Colonic mucosa (tissue), 4 donors: ENCODE results near the gene SLIT1. TPM values are rescaled to one million over a fixed set of nuclear protein-coding genes. Genes with fewer than 3 reads are reported as not detected.

Source experiments
- DNase-seq: peaks from one replicate; pipeline ENCODE4 v3.0.0-alpha.2; 2020
- H3K27ac ChIP-seq: fragments of 200-600 bp; one replicate; pipeline ENCODE4 v1.8.0; 2021
- H3K27me3 ChIP-seq: fragments of 200-600 bp; one replicate; pipeline ENCODE4 v1.8.0; 2021
- H3K36me3 ChIP-seq: fragments of 200-600 bp; one replicate; pipeline ENCODE4 v1.8.0; 2021
- H3K4me1 ChIP-seq: fragments of 200-600 bp; one replicate; pipeline ENCODE4 v1.8.0; 2021; ENCODE audit warnings: mild to moderate bottlenecking
- H3K4me3 ChIP-seq: fragments of 200-600 bp; one replicate; pipeline ENCODE4 v1.8.0; 2021
- H3K9ac ChIP-seq, 2 donors: one replicate each; pipeline ENCODE4 v1.7.0; 2013; ENCODE audit warnings: control low read depth in 2 of 2, low read depth in 2 of 2, low read length in 2 of 2
- H3K9me3 ChIP-seq: fragments of 200-600 bp; one replicate; pipeline ENCODE4 v1.8.0; 2021
- CTCF ChIP-seq: fragments of 200-600 bp; IDR thresholded peaks from one replicate; pipeline ENCODE4 v1.8.0; 2022; ENCODE audit warnings: antibody characterized with exemption, mild to moderate bottlenecking
- intact Hi-C: fragments of 100-400 bp; cut with DNase I; formaldehyde crosslinking; loops from one replicate; pipeline ENCODE4 v1.14.1; 2022
- total RNA-seq, 2 donors: library from RNA; stranded (reverse); fragmentation: NEBNext Ultra II Directional in 1 of 2; extraction: Animal tissue kit (Norgen Biotek cat#: 25700) in 1 of 2; gene quantifications; one replicate each; pipeline ENCODE4 v1.2.1, GENCODE V29; 2021
- donor health status: healthy.
- donor health status: DM: no; HTN: no; CAD: no.
- donor health status: DM: no; HTN: no; CAD: no.

The SLIT1 gene
- total RNA-seq, 2 donors from 2014 or later: 0.17 to 0.24 TPM

GRCh38 chr10:96987141-96987841, 198.5 kb downstream of the SLIT1 start:
- no peak for DNase-seq
- no peak for TF ChIP-seq CTCF

GRCh38 chr10:96986200-96986856, 199.4 kb downstream of the SLIT1 start:
- no peak overlapping the region for H3K9ac ChIP-seq
- H3K36me3 ChIP-seq: no peaks in the 10 kb centered on the region
- H3K4me1 ChIP-seq: no peaks in the 10 kb centered on the region
- H3K4me3 ChIP-seq: no peak overlapping the region
- DNase-seq: no peak
- intact Hi-C loops: no loop called here
- no peaks in the 10 kb centered on the region for H3K9me3 ChIP-seq
- no peak for TF ChIP-seq CTCF
- no peak overlapping the region for H3K27ac ChIP-seq
- no peaks in the 10 kb centered on the region for H3K27me3 ChIP-seq

More at GRCh38 chr10:96987141-96987841, 198.5 kb downstream of the SLIT1 start:
- Histone ChIP-seq H3K4me1 (no peaks in the 10 kb centered on the region), H3K27me3 (no peaks in the 10 kb centered on the region), H3K27ac (no peak overlapping the region), H3K4me3 (no peak overlapping the region), H3K9me3 (no peaks in the 10 kb centered on the region), H3K36me3 (no peaks in the 10 kb centered on the region), H3K9ac (no peak overlapping the region)
- intact Hi-C loops: no loop called here

GRCh38 chr10:96984541-96985131, 201.1 kb downstream of the SLIT1 start:
- Histone ChIP-seq H3K4me3 (no peak overlapping the region), H3K27me3 (no peaks in the 10 kb centered on the region), H3K9me3 (no peaks in the 10 kb centered on the region), H3K36me3 (no peaks in the 10 kb centered on the region), H3K9ac (no peak overlapping the region), H3K27ac (no peak overlapping the region), H3K4me1 (no peaks in the 10 kb centered on the region)
- DNase-seq: no peak
- intact Hi-C loops: no loop called here
- TF ChIP-seq CTCF: no peak

GRCh38 chr10:96982149-96982930, 203.4 kb downstream of the SLIT1 start:
- no peaks in the 10 kb centered on the region for H3K4me1 ChIP-seq
- no peaks in the 10 kb centered on the region for H3K36me3 ChIP-seq
- H3K9ac ChIP-seq: no peak overlapping the region
- H3K27ac ChIP-seq: no peak overlapping the region
- H3K27me3 ChIP-seq: no peaks in the 10 kb centered on the region
- no peak overlapping the region for H3K4me3 ChIP-seq
- no peak for DNase-seq
- TF ChIP-seq CTCF: no peak
- intact Hi-C loops: no loop called here
- H3K9me3 ChIP-seq: no peaks in the 10 kb centered on the region

GRCh38 chr10:96978621-96979154, 207.1 kb downstream of the SLIT1 start:
- H3K4me3 ChIP-seq: no peak overlapping the region
- no peak overlapping the region for H3K9ac ChIP-seq
- intact Hi-C loops: no loop called here
- TF ChIP-seq CTCF: no peak
- H3K36me3 ChIP-seq: no peaks in the 10 kb centered on the region
- peaks cover 5% of the 10 kb centered on the region for H3K4me1 ChIP-seq
- H3K9me3 ChIP-seq: no peaks in the 10 kb centered on the region
- no peaks in the 10 kb centered on the region for H3K27me3 ChIP-seq
- no peak overlapping the region for H3K27ac ChIP-seq
- no peak for DNase-seq
